Embryonic facial prominence (tissue), 1 donor: ENCODE data around the gene ZNF831.

Experiments
- DNase-seq: peaks from one replicate; pipeline ENCODE4 v3.0.0-alpha.2; 2016; ENCODE audit errors: extremely low spot score

The ZNF831 gene

DNA sequence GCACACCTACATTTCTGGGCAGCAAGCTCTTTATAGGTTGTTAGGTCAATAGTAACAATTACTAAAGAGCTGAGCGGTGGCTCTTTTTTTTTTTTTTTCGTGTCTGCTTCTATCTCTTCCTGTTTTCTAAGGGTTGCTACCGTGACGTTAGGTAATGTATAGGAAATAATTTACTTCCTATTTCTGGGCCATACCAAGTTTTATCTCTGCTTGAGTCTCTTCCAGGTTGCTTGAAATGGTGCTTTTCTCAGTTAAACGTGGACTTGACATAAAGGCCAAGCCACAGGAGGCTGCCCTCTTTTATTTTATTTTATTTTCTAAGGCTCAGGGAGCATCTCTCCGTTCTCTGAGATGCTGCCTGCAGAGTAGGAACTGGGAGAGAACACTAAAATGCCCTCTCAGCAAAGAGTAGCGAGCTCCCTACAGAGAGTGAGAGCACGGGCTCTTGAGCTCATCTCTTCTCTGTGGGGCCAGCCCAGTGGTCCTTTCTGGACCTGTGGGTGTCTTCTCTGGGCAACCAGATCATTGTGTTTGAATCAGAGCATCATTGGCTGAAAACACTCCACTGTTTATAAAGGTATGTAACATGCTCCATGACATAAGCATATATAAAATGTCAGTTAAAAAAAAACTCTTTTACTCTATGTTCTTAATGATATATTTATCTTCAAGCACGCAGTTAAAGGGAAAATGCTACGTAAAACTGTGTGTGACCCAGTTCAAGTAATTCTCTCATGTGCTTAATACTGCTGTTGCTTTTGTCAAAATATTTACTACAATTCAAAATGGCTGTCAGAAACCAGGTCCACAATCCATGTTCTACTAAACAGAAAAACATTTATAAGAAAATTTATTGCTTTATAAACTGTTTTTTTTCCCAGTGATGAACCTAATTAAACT lies at the start of gene ZNF831:
Gene ZNF831, plus strand, starts transcription at position 191 of the 900 bp plus-strand sequence. CDS start 27,199 bp downstream, outside the sequence.
- no peak for DNase-seq

DNA sequence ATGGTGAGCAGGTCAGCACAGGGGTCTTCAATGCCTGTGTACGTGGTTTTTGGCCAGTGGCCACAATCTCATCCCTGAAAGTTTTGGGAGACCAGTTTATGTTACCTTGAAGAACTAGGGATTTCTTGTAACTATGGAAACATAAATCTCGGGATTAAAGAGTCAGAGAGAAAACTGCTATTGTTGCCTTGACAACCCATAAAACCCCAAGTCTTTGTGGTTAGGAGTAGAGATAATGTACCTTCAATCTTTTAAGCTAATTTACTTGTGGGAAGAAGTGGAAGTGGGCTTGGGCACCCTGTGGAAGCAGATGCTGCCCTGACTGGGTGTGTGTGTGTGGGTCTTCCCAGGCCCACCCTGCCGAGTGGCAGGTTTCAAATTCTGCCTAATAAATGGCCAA lies 46.1 kb upstream of the ZNF831 start:
- DNase-seq, result no peak

DNA sequence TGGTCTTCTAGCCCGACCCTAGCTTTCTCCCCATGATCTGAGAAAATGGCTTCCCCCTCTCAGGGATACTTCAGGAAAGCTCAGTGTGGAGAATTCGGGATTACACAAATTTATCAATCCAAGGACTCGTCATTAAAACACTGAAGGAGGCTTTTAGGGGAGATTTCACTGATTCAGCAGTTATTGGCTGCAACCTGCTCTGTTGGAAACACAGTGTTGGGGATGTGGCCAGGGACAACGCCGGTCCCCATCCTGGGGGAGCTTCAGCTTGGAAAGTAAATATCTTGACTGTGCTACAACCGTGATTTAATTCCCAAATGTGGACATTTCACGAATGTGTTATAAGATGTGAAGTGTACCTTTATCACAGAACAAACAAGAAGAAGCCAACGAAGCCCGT lies 44.8 kb upstream of the ZNF831 start:
- DNase-seq, result no peak

DNA sequence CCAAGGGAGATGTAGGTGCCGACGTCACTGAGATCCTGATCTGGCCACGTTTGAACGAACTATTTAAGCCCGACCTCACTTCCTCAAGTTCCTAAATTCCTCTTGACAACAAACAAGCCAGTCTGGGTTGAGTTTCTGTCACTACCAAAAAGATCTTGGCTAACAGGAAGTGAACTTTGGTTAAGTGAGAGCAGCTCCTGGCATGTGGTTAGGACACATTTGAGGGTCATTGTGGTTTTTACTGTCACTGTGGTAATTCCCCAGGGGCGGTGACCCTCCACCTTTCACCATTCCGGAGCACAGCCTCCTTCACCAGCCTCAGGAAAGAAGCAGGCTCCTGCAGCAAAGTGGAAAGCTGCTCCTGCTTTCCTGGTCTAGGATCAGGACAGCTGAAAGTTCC lies 43.1 kb upstream of the ZNF831 start:
- DNase-seq, result no peak

DNA sequence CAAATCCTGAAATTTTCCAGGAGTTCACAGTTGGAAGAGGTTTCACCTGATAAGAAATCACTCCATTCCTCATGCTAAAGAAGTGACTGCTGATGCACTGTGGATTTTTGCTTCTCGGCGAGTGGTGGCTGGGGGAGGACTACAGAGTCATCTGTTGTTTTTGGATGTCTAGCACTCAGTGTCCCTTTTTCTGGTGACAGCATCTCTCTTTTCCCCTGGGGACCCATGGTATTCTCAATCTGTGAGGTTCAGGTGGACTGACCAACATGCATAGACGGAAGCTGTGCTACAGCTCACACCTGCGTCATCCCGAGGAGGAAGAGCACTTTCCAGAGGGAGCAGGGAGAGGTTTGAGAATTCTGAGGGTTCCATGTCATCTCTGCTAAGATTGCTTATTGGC lies 42.7 kb upstream of the ZNF831 start:
- no peak for DNase-seq

DNA sequence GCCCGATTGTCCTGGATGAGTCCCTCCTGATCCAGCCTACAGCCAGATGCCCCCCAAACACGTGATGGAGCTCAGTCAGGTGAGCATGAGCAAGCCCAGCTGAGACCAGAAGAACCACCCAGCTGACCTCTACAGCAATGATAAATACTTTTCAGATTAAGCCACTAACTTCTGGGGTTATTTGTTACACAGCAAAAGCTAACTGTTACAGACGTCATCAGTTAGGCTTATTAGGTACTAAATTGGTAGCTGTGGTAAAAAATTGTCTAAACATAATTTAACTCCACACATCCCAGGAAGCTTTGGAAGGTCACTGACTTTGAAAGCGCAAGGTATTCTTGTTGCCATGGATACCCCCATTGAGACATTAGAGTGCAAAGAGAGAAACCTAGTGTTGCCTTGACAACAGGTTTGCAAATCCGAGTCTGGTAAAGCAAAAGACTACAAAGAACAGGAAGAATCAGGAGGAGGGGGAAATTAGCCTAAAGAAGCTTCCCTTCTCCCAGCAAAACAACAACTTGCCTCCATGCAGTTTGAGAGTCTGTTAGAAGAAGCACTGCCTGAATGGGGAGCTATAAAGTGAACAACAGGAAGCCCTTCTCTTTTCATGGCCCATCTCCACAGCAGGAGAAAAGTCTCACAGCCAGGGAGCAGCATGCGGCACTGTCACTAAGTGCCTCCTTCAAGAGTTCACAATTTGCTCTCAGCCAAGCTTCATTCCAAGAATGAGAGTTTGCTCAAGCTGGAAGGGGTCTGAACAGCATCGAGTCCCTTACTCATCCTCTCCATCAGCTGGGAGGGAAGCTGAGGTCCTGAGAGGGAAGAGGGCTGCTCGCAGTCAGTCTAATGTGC lies 41.7 kb upstream of the ZNF831 start:
- no peak for DNase-seq

DNA sequence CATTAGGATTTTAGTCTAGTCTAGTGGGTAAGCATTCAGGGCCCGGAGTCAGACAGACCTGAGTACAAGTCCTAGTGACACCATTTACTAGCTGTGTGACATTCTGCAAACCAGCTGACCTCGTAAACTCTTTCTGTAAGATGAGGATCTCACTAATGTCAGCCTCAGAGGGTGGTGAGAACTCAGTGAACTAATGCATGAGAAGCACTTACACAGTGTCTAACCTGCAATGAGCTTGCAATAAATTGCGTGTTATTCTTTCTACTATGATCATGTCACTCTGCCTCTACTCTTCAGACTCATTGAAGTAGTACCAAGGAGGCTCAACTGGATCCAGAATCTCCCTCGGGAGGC lies 41.1 kb upstream of the ZNF831 start:
- DNase-seq, result no peak

DNA sequence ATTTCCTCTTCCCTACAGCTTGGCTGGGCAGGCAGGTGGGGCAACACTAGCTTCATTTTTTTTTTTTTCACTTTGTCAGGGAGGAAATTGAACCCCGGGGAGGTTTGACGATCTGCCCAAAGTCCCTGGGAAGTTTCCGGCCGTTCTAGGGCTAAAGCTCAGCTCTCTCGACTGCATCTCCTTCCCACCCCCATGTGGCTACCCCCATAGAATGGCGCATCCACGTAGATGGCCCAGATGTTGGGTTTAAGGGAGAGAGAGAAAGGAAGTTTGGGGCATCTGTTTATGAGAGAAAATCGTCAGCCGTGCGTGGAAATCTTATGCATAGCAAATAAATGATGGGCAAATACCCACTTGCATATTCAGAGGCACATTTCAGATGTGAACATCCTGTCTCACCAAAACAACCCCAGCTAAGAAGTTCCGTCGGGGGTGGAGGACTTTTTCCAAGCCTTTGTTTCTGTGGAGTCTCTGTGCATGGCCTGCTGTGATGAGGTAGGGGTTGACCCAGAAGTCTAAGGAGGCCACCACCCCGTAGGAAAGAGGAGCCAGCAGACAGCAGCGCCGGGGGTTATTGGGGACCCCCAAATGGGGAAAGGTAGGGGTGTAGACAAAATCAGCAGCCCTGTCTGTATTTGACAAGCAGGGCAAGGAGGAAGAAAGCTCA lies 40.5 kb upstream of the ZNF831 start:
- DNase-seq, result no peak

DNA sequence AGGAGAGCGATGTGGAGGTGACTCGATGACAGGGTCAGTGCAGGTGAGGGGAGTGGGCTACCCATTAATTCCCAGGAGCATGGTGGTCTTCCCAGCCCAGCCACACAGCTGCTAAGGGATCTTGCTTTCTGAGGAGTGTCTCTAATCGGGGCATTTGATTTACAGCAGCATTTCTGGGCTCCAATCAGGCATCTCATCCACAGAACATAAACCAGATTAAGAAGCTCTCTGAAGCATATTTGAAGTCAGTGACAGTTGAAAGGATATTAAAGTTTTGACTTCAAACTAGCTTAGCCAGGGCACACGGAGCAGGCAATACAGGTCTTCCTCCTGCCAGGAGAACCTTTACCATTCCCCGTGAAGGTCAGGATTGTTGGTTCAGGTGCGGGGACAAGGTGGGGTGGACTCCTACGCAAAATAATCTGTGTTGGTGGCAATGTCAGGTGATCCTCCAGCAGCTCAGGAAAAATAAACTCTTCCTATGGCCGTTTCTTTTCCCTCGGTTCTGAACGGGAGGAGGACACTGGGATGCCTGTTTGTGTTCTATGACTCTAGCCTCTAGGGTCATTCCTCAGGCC lies 39.9 kb upstream of the ZNF831 start:
- no peak for DNase-seq

DNA sequence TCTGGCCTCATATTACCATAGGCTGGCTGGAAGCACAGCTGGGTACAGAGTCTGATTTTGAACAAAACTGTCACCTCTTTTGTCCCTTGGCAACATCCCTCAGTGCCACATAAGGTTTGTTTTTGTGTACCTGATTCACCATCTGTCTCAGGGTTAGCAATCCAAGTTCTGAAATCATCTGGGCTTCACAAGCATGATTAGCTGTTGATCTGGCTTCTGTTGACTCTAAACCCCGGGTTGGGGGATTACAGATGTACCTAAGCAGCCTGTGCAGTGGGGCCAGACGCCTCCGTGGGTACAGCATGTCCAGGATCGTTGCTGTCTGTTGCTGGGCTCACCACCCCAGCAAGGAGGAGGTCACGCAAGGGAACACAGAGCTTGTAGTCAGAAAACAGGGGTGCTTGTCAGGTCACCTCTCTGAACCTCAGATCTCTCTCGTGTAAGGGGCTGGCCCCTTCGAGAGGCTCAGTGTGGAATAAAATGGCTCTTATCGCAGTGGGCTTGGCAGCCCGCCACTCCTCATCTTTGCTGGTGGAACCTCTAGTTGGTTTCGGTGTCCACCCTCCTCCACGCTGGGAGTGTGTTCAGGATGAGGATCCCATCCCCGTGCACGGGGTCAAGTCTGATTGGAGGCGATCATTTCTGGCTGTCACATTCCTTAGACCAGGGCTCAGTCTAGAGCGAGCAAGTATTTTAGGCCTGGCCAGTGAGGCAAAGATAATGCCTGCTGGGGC lies 39.2 kb upstream of the ZNF831 start:
- no peak for DNase-seq

DNA sequence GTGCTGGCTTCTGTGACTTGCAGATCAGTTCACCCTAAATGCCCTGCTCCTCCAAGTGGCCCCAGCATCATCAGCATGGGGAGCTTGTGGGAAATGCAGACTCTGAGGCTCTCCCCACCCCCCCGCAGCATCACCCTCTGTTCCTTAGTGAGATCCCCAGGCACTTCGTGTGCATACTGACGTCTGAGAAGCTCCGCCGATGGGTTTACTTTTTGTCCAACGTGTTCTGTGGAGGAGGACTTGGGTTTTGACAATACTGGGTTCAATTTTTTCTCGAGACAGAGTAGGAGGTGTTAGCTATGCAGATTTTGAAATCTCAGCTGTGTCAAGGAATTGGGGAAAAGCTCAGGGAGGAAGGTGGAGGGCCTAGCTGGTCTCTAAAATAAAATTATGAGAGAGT lies 38.3 kb upstream of the ZNF831 start:
- no peak for DNase-seq

DNA sequence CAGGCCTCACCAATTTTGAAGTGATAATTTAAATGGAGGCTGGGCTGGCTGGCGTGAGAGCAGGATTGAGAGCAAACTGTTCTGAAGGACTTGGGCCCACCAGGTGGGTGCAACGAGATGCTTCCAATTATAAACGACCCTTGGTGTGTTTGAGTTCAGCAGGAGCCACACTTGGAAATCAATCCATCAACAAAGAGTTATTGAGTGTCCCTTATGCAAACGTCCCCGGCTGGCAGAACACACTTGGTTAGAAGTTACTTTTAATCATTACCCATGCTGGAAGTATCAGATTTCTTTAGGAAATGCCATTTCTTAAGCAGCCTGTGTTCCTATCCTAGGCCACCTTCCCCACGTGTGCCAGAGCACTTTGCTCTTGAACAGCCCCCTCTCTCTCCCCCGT lies 37.8 kb upstream of the ZNF831 start:
- no peak for DNase-seq

DNA sequence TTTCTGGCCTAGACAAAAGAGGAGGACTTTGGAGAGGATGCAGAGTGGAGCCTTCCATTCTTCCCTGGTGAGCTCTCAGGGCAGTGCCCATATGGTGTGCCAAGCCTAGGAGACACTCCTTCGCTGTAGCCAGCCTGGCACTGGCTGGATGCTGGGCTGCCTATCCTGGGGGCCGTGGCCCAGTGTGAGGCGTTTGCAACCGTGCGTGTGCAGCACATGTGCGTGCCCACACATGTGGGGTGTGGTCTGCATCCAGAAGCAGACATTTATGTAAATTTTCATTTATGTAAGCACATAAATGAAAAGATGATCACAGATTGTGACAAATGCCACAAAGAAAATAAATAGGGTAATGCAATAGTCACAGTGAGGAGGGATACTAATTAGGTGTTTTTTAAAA lies 35.8 kb upstream of the ZNF831 start:
- no peak for DNase-seq

DNA sequence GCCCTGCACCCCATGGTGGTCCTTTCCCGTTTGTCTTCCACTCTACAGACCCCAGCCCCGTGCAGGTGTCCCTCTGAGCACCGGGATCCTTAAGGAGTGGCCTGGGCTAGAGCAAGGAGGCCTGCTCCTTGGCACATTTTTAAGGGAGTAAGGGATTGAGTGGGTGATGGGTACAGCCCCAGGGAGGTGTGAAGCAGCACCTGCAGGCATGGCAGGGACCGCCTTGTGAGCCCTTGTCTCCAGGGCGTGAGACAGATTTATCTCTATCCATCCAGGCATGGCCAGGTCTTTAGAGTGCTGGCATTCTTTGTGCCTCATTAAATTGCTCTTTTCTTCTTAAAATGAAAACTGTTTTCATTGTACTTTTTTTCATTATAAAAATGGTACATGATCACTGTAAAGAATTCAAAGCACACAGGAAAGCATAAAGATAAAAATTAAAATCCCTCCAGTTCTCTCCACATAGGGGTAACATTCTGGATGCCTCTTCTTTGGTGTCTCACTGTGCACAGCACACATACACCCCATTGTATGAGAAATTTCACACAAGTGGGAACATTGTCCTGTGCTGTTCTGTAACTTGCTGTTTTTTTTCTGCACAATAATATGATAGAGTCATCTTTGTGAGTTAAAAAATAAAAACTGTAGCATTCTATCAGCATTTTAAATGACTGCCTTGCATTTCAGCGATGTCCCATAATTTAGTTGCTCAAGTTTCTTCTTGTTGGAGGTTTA lies 31.9 kb upstream of the ZNF831 start:
- DNase-seq, result no peak

DNA sequence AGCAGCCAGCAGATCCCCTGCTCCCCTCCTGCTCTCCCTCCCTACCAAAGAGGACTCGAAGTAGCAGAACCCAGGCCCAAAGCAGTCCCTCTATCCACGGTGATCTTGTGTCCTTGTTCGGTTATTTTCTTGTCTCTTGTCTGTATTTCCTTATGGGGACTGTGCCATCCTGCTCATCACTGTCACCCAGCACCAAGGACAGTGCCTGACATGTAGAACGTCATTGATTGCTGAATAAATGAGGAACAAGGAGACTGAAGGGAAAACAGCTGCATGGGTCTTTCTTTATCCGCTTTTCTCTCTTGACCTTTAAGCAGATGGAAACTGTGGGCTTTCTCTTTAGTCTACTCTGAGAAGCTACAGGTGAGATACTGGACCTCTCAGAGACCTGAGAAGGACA lies 29.4 kb upstream of the ZNF831 start:
- DNase-seq, result no peak

DNA sequence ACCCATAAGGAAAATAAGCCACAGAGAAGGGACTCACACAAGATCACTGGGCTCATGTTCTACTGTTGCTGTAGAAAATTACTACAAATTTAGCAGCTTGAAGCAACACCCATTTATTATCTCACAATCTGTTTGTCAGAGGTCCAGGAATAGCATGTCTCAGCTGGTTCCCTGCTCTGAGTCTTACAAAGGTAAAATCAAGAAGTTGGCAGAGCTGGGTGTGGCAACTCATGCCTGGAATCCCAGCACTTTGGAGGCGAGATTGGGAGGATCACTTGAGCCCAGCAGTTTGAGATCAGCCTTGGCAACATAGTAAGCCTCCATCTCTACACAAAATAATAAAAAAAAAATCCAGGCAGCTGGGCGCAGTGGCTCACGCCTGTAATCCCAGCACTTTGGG lies 28.5 kb upstream of the ZNF831 start:
- DNase-seq, result no peak

DNA sequence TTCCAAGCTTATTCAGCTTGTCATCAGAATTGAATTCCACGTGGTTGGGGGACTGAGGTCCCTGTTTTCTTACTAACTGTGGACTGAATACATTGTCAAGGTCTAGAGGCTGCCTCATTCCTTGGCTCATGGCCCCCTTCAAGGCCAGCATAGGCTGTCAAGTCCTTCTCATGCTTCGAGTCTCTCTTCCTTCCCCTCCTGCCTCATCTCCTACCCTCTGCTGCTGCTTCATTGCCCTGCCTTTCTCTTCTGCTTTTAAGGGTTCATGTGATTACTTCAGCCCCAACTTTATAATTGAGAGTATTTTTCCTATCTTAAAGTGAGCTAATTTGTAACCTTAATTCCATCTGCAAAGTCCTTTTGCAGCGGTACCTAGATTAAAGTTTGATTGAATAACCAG lies 27.6 kb upstream of the ZNF831 start:
- no peak for DNase-seq

DNA sequence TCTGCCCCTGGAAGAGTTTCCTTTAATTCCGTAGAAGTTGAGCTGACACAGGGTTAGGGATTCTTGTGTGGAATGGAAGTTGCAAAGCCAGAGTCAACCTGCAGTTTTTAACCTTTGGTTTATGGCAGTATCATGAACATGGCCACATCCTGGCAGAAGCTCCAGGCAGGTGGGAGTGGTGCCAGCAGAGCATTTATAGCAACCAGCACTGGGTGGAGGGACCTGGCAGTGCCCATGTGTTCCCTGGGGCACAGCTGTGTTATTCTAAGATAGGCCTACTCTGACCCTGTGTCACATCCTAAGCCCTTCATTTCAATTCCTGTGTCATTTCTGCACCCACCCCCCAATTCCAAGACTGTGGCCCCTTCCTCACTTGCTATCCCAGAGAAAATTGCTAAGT lies 26.1 kb upstream of the ZNF831 start:
- no peak for DNase-seq

DNA sequence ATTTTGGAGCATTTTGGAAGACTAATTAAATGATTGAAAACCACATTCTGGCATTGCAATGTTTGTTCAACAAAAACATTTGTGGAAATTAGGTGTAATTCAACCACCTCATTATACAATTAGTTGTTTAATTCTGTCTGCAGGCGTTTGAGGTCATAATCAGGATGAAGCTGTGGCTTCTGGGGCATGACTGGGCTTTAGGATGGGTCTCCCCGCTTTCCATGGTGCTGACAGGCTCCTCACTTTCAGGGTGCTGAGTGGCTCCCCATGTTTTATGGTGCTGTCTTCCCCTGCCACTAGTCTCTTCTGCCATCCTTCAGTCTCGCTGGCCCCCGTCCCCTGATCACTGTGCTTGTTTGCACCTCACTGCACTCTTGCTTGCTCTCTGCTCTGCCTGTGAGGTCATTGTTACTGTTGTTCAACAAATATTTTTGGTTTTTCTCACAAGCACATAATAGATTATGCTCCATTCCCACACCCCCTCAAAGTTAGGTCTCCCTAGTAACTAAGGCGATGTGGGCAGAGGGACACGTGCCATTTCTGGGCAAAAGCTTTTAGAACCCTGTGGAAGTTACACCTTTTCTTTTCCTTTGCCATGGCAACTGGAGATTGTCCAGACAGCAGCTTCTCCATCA lies 25.4 kb upstream of the ZNF831 start:
- no peak for DNase-seq

DNA sequence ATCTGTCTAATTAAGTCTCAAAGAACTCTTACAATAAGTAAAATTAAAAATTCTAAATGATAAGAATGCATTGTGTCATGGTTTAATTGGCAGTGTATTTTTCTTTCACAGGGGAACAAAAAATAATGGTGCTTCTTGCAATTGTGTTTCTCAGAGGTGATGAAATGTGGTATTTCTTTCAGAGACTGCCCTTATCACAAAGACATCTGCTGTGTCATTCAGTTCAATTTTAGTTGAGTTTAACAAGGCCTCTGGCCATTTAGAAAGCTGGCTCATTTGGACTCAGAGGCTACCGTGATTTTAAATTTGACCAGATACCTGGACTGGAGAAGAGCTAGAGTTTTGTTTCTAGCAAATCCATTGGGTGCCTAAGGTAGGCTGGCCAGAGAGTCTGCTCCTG lies 23.6 kb upstream of the ZNF831 start:
- no peak for DNase-seq
